GM19043 (cell line): Measurements from ENCODE around the gene ADAMTS20.
"Not testable (repeated sequence)": the region's sequence is repeated elsewhere in the genome, so short reads cannot be mapped to it uniquely, and the experiment has no call there.

Experiments used
- ATAC-seq: cut with Tn5 transposase; IDR thresholded peaks from one replicate; pipeline ENCODE4 v1.9.1; 2021; ENCODE audit warnings: low read depth; ENCODE audit not compliant: unreplicated experiment

Gene ADAMTS20, protein sequence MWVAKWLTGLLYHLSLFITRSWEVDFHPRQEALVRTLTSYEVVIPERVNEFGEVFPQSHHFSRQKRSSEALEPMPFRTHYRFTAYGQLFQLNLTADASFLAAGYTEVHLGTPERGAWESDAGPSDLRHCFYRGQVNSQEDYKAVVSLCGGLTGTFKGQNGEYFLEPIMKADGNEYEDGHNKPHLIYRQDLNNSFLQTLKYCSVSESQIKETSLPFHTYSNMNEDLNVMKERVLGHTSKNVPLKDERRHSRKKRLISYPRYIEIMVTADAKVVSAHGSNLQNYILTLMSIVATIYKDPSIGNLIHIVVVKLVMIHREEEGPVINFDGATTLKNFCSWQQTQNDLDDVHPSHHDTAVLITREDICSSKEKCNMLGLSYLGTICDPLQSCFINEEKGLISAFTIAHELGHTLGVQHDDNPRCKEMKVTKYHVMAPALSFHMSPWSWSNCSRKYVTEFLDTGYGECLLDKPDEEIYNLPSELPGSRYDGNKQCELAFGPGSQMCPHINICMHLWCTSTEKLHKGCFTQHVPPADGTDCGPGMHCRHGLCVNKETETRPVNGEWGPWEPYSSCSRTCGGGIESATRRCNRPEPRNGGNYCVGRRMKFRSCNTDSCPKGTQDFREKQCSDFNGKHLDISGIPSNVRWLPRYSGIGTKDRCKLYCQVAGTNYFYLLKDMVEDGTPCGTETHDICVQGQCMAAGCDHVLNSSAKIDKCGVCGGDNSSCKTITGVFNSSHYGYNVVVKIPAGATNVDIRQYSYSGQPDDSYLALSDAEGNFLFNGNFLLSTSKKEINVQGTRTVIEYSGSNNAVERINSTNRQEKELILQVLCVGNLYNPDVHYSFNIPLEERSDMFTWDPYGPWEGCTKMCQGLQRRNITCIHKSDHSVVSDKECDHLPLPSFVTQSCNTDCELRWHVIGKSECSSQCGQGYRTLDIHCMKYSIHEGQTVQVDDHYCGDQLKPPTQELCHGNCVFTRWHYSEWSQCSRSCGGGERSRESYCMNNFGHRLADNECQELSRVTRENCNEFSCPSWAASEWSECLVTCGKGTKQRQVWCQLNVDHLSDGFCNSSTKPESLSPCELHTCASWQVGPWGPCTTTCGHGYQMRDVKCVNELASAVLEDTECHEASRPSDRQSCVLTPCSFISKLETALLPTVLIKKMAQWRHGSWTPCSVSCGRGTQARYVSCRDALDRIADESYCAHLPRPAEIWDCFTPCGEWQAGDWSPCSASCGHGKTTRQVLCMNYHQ (N-terminal part only)

DNA sequence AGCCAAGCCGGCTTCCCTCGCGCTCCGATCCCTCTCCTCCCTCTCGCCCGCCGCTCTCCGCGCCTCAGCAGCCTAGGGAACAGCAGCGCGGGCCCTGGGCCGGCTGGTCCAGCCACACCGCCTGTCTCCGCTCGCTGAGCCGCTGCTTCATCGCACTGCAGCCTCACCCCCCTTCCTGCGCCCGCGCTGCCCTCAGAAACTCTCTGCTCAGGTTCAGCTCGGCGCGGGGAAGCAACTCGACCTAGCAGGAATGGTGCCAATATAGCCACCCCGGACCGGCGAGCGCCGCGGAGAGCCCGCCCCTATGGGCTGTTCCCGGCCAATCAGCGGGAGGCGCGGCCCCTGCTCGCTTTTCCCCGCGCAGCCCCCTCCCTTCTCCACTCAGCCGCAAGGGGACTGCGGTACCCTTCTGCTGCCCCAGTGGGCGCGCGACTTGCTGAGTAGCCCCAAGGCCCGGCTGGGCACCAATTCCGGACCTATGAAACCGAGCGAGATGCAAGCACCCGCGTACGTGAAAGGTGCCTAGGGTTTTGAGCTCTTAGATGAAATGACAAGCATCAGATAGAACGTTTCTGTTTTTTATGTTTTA, at the start of gene ADAMTS20:
Gene ADAMTS20, minus strand, starts transcription at position 233 of the 589 bp plus-strand sequence. CDS start 282 bp downstream, outside the sequence.
- ATAC-seq: no peak

DNA sequence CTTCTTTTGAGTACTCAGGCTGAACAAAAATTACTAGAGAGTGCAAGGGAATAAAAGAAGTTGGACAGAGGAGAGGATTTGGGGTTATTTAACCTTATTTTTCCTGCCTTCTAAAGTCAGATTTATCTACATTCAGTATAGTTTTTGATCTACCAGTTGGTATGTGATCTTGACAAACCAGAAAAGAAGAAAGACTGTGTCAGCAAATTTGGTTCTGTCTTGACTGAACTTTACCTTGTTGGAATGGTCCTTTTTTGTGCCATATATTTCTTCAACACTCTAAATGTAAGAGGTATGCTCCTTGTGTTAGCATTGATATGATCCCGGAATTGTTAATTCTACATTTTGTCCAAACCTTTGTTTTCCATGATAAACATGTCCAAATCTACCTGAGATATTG, 47.7 kb upstream of the ADAMTS20 start:
- ATAC-seq: no peak

DNA sequence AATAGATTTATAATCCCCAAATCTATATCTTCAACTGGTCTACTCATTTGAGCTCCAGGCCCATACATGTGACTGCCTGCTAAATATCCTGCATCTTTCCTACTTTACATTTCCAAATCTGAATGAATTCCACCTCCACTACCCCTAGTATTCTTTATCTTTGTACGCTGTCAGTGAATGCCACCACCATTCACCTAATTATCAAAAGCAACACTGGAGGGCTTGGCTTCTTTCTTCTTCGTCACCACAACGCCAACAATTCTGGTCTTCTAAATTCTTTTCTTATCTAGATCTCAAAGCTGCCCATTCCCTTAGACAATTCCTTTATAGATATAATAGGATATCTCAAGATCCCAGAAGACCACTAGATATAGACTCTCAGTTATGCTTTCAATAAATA, 47.1 kb upstream of the ADAMTS20 start:
- ATAC-seq: no peak

DNA sequence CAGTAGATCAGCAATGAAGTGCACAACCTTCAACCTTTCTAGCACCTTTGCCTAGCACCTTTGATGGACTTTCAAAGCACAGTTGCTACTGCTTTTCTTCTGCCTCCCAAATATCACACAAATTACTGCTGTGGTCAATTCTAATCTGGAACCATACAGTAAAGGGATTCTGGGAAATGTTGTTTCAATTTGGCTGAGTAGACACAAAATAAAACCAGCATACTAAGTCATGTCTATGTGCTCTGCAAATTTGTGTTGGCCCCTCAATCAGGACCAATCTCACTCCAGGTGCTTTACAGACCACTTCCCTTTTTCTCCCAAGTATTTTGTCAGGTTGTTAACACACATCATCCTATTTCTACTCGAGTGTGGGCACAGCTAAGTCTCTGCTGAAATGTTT, 38.3 kb upstream of the ADAMTS20 start:
- no peak for ATAC-seq

DNA sequence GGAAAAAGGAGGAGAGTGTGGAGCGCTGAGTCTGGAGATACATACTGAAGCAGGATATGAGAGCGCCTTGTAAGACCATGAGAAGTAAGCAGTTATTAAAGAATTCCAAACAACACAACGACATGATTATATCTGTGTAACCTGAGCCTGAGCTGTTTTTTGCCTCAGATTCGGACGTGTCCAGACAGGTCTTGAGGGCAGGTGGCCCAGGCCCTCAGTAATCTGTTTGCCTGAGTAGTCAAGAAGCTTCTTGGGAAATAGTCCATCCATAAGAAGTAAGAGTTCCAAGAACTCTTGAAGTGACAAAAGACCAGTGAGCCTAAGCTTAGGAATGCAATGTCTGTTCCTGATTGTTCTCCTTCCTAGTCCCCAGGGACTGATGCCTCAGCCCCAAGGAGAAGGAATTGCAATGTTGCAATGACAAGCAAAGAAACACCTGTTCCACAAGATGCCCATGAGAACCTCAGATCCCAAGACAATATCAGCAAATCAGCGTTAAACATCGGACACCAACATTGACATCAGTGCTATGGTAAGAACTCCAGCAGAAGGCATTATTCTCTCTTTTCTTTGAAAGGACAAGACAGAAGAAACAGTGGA, 34.7 kb upstream of the ADAMTS20 start:
- ATAC-seq: no peak

DNA sequence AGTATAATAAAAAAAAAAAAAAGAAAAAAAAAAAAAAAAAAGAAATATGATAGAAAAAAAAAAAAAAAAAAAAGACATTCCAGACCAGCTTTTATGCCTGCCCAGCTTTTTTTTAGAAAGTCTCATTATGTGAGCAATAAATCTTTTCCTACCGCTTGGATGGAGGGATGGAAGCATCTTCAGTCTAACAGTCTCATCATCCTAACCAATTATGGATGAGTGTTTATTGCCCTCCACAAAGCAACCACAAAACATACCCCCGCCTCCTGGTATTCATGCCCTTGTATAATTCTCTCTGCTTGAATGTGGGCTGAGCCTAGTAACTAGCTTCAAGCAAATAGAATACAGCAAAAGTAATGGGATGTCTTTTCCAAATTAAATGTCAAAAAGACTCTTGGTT, 33.7 kb upstream of the ADAMTS20 start:
- no peak for ATAC-seq

DNA sequence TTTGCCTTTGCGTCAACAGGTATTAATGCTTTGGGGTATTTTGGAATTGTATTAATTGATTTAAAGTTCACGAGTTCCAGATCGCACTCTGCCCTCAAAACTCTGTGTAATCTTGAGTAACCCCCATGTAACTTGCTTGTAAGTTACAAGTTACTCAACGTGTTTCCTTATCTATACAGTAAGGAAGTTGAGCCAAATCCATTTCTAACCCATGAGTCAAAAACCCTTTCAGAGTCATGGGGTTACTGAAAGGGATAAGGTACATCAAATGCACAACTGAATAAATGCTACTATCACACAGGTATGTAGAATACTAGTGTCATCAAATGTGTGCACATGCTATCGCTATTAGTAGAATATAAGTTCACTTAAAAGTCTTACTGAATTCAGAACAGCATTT, 28.6 kb upstream of the ADAMTS20 start:
- no peak for ATAC-seq

DNA sequence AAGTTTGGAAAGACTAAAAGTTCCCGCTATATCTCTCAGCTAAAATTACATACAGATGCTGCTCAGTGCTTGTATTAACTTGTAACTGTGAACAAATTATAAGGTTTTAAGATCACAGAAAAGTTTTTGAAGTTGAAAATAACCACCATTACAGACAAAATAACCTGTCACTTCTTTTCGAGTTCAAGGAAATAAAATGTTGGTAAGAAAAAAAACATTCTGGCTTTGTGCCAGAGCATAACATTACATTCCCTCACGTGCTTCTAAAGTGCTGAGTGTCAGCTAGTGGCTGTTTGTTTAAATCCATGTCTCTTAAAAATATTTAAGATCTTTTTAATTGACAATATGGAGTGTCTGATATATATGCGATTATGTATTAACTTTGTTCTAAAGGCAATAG, 27.2 kb upstream of the ADAMTS20 start:
- no peak for ATAC-seq

DNA sequence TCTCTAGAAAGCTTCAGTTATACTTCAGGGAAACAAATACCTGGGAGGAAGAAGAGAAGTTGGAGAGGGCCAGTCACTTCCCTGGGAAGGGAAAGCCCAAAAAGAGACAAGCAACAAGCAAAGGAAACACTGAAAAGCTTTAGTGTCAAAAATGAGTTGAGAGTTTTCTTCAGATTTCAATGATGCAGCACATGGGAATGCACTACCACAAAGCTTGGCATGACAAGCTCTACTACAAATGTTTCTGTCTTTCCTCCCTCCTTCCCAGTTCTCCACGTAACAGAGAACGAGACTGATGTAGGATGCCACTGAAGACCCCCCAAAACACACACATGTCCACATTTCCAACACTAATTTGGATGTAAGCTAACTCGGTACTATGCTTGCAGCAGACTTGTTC, 26.8 kb upstream of the ADAMTS20 start:
- no peak for ATAC-seq

DNA sequence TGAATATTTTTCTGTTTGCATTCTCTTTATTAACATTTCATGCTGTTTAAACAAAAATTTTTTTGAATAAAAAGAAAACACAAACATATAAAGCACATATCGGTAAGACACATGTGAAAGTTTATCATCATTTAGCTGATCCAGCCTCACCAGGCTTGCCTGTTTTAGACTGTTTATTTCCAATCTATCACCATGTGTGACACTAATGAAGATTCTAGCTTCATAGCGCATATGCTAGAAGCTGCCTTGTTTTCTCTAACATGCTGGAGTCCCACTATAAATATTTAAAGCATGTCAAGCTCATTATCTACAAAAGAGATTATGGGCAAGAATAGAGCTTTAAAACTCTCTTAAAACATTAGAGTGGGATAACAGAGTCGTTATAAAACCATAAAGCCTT, 25.4 kb upstream of the ADAMTS20 start:
- ATAC-seq: no peak

DNA sequence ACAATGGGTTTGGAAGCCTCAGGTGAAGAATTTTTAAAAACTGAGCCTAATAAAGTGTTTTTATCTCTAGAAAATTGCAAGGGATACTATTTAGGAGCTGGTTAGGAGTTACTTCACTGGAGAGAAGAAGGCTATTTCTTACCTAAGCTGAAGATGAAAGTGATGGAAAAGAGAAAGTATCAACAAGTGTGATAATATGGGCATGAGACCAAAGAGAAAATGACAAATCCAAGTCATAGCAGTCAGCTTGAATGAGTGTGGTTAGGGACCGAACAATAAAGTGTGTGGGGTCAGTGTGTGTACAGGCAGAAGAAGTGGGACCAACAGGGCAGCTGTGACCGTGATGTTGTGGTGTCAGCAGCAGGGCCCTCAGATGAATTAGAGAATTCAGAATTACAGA, 24.2 kb upstream of the ADAMTS20 start:
- ATAC-seq: no peak

DNA sequence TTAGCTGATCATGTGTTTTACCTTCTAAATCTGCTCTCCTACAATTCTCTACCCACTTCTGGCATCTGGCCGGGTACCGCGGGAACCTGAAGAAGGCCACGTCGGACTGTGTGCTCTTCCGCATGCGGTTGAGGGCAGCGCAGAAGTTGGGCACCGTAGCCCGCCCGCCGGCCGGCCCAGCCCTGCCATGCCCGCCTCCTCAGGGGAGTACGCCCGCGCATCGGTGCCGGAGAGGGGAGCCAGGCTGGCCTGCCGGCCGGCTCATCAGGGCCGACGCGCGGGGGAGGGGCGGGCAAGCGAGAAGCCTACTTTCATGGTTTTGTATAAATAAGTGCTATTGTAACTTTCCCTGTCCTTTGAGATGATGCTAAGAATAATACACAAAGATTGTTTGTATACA, 19.9 kb upstream of the ADAMTS20 start:
- no peak for ATAC-seq

DNA sequence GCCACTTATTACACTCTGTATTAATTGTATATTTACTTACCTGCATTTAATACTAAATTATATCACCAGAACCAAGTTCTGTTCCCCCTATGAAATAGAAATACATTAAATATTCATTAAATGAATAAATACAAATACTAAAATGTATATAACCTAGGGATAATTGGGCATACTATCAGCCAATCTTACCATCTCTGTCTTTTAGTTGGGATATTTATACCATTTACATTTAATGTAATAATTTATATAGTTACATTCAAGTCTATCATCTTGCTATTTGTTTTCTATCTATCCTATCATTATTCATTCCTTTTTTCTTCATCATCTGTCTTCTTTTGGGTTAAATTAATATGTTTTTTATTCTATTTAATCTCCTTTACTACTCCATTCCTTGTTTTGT, 4.1 kb upstream of the ADAMTS20 start:
- no peak for ATAC-seq

DNA sequence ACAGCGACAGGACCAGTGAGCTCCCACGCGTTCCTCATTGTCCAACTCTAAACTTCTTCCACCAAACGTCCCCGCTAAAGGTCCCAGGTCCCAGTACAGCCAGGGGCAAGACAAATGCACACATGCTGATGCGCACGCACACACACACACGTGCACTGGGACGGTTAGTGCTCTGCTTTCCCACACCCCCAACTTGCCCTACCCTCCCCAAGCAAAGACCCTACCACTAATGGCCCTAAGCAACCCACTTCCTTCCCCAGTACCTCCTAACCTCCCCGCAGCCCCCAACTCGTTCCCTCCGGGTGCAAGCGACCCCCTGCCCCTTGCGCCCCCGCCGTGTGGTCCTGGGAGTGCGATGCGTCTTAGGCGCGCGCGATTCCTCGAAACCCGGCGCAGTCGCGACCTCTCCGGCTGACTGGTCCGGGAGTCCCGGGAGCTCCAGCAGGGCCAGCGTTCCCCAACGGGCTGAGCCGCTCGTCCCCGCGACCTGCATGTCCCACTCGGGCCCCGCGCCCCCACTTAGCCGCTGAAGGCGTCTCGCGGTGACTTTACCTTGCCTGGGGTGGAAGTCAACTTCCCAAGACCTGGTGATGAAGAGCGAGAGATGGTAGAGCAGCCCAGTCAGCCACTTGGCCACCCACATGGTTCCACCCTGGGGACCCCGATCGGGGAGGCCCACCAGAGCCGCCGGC, 578 bp downstream of the ADAMTS20 start:
- no peak for ATAC-seq

DNA sequence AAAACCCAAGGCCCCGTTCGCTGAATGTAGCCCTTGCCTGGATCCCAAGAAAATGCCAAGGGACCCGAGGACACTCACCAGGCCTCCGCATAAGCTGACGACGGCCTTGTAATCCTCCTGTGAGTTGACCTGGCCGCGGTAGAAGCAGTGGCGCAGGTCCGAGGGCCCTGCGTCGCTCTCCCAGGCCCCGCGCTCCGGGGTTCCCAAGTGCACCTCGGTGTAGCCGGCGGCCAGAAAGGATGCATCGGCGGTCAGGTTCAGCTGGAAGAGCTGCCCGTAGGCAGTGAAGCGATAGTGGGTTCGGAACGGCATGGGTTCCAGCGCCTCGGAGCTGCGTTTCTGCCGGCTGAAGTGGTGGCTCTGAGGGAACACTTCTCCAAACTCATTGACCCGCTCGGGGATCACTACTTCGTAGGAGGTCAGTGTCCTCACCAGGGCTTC, 1.2 kb downstream of the ADAMTS20 start:
- ATAC-seq: no peak

DNA sequence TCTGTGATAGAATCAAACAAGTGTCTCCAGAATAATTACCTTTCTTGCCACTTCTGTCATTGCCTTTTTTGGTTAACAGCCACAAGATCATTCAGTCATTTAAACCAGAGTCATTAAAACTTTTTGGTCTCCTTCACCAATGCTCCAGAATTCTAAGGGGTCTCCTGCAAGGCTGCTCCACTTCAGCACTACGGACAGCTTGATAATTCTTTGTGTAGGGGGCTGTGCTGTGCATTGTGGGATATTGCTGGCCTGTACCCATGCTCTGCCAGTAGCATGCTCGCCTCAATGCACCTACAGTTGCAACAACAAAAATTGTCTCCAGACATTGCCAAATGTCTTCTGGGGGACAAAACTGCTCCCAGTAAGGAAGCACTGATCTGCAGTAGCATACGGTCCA, 7.3 kb downstream of the ADAMTS20 start:
- ATAC-seq: no peak

DNA sequence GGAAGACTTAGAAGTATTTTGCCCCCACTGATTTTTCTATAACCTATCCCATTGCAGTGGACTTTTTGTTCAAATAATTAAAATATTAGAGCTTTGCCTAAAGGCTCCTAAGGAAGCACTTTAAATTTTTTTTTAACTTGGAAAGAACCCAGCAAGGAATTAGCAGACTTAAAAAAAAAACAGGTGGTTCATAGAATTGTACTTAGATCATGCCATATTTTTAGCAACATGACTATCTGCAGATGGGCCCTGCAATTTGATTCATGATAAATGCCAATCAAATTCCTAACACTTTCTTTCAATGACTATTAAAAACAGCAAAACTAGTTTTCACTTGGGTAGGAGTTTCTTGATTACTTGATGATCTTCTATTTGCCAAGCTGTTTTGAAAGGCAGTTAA, 11.5 kb downstream of the ADAMTS20 start:
- no peak for ATAC-seq

DNA sequence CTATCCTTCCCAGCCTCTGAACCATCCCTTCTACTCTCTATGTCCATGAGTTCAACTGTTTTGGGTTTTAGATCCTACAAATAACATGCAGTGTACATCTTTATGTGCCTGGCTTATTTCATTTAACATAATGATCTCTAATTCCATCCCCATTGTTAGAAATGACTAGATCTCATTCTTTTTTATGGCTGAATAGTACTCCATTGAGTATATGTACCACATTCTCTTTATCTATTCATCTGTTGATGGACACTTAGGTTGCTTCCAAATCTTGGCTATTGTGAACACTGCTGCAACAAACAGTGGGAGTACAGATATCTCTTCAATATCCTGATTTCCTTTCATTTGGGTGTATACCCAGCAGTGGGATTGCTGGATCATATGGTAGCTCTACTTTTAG, 14.3 kb downstream of the ADAMTS20 start:
- not testable (repeated sequence) for ATAC-seq

DNA sequence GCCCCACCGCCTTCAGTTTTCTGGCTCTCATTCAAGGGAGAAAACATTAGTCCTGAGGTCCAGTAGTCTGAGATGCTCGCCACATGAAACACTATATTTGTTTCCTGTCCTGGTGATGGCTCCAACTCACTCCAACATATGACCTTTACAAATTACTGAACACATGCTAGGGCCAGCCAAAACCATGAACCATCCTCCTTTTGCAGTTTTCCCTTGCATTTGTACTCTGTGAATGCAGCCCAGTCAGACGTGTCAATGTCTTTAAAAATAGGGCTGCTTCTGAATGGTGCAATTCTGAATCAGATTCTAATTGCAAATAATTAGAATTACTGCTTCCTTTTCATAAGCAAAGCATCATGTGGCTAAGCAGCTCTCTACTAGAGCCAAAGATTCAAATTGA, 36.0 kb downstream of the ADAMTS20 start:
- no peak for ATAC-seq

DNA sequence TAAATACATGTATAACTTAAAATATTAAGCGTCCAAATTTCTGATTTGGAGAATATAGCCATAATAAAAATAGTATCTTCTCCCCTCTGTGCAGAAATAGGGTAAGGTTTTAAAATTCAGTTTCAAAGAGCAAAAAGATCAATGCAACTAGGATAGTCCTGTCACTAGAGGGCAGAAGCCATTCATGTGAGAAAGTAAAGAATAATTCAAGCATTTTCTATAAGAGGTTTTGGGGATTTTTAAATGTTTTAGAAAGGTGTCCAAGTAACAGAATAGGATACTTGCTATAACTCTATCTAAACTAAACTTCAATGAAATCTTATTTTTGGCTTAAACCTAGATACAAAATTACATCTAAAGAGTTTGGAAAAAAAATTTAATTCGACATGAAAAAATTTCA, 50.3 kb downstream of the ADAMTS20 start:
- no peak for ATAC-seq
